ENCODE data around the gene GPRIN1. TPM values are rescaled to one million over a fixed set of nuclear protein-coding genes. Genes with fewer than 3 reads are reported as not detected.

GPRIN1 gene
- total RNA-seq, 4 donors from 2014 or later: 0.83 to 1.9 (median 1.2) TPM

GRCh38 chr5:176561259-176561658 lies 48.7 kb downstream of the GPRIN1 start:
- Histone ChIP-seq H3K4me3 (no peak overlapping the region), H3K27ac (peak overlapping the region in 1 of 4 donors; percentile 72), H3K36me3 (peaks cover 0 to 5% (median 0%) of the 10 kb centered on the region in 3 donors), H3K4me1 (peaks cover 0 to 3% (median 0%) of the 10 kb centered on the region in 4 donors), H3K27me3 (no peaks in the 10 kb centered on the region), H3K9me3 (no peaks in the 10 kb centered on the region)
- no peak for TF ChIP-seq POLR2A (IDR thresholded peaks at IDR 0.05)
- TF ChIP-seq, protein P1, sequence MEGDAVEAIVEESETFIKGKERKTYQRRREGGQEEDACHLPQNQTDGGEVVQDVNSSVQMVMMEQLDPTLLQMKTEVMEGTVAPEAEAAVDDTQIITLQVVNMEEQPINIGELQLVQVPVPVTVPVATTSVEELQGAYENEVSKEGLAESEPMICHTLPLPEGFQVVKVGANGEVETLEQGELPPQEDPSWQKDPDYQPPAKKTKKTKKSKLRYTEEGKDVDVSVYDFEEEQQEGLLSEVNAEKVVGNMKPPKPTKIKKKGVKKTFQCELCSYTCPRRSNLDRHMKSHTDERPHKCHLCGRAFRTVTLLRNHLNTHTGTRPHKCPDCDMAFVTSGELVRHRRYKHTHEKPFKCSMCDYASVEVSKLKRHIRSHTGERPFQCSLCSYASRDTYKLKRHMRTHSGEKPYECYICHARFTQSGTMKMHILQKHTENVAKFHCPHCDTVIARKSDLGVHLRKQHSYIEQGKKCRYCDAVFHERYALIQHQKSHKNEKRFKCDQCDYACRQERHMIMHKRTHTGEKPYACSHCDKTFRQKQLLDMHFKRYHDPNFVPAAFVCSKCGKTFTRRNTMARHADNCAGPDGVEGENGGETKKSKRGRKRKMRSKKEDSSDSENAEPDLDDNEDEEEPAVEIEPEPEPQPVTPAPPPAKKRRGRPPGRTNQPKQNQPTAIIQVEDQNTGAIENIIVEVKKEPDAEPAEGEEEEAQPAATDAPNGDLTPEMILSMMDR (IDR thresholded peaks at IDR 0.05): no peak
- DNase-seq: peak in 2 of 3 donors; percentile 74 to 82

DNA sequence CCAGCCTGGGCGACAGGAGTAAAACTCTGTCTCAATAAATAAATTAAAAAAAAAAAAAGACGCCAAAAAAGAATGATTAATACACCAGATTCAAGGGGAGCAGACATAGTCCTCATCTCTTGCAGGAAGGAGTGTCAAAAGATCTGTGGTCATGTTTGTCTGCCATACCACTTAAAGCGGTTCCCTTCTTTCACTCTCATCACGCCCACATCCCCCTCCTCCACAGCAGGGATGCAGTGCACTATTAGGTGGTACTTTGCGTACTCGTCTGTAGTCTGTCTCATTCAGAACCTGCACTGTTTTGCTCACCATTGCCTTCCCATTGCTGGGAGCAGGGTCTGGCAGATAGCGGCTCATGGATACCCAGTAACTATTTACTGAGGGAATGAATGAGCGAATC lies 49.6 kb downstream of the GPRIN1 start:
- Histone ChIP-seq H3K9me3 (no peaks in the 10 kb centered on the region), H3K4me3 (no peak overlapping the region), H3K4me1 (peaks cover 0 to 3% (median 0%) of the 10 kb centered on the region in 4 donors), H3K27ac (peak overlapping the region in 2 of 4 donors; percentile 25 to 72), H3K27me3 (no peaks in the 10 kb centered on the region), H3K36me3 (peaks cover 0 to 5% (median 0%) of the 10 kb centered on the region in 3 donors)
- no peak for DNase-seq
- TF ChIP-seq, protein P1 (IDR thresholded peaks at IDR 0.05): no peak
- no peak for TF ChIP-seq POLR2A (IDR thresholded peaks at IDR 0.05)

DNA sequence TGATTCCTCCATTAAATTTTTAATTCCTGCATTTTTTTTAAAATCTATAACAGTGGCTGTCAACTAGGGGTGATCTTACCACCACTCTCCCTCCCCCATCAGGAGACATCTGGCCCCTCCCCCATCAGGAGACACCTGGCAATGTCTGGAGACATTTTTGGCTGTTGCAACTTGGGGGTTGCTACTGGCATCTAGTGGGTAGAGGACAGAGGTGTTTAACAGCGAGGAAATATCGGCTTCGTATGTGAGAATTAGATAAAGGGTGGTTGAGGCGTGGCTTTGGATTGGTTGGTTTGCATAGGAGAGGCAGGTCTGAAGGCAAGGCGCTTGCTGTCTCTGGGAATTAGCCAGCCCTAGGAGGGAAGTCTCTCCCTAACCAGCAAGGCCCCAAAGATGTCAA lies 50.3 kb downstream of the GPRIN1 start:
- TF ChIP-seq, protein P1 (IDR thresholded peaks at IDR 0.05): peak in 2 of 6 experiments; percentile 24 to 25
- TF ChIP-seq POLR2A (IDR thresholded peaks at IDR 0.05): no peak
- no peaks in the 10 kb centered on the region for H3K27me3 ChIP-seq
- H3K4me3 ChIP-seq: no peak overlapping the region
- H3K9me3 ChIP-seq: no peaks in the 10 kb centered on the region
- no peak overlapping the region for H3K27ac ChIP-seq
- no peak for DNase-seq
- H3K36me3 ChIP-seq: peaks cover 0 to 3% (median 0%) of the 10 kb centered on the region in 3 donors
- peaks cover 0 to 3% (median 0%) of the 10 kb centered on the region in 4 donors for H3K4me1 ChIP-seq

DNA sequence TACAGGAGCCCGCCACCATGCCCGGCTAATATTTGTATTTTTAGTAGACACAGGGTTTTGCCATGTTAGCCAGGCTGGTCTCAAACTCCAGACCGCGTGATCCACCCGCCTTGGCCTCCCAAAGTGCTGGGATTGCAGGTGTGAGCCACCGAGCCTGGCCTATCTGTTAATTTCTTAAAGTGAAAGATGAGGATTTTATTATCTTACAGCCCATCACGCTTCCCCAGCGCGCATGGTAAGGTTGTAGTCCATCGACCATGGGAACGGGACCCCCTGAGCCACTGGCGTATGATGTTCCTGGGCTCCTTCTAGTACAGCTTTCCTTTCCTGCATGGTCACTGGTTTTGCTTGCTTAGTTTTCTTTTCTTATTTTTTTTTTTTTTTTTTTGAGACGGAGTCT lies 52.1 kb downstream of the GPRIN1 start:
- TF ChIP-seq, protein P1 (IDR thresholded peaks at IDR 0.05): no peak
- TF ChIP-seq POLR2A (IDR thresholded peaks at IDR 0.05): no peak
- H3K36me3 ChIP-seq: no peaks in the 10 kb centered on the region
- H3K27ac ChIP-seq: no peak overlapping the region
- no peaks in the 10 kb centered on the region for H3K9me3 ChIP-seq
- H3K27me3 ChIP-seq: no peaks in the 10 kb centered on the region
- no peak overlapping the region for H3K4me3 ChIP-seq
- no peak for DNase-seq
- peaks cover 0 to 9% (median 0%) of the 10 kb centered on the region in 4 donors for H3K4me1 ChIP-seq

DNA sequence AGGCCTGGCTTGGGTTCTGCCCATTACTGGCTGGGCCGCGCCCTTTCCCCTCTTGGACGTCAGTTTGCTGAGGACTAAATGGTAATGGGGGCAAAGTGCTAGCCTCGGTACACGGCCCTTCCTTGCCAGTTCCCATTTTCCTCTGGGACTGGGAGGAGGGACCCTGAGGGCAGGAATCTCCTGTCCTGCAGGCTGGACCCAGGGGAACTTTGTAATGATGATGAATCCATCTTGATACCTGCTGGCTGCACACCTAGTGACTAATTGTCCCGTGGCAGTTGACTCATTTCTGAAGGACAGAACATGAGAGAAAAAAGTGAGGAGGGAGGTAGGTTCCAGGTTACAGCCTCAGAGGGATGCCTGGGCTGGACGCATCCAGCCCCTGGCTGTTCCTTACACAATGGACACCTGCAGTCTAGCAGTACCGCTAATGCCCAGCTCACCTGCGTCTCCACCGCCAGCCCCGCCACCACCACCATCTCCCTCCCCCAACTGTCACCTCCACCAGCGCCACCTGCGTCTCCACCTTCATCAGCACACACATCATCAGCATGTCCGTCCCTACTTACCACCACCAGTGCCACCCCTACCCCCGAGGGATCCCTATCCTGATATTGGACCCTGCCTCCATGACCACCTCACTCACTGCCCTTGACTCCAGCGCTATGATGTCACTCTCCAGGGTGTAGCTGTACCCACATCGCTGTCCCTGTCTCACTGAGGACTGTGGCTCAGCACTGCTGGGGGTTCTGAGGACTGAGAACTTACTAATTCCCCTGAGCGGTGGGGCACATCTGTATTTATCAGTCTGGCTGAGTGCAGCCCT lies 56.5 kb downstream of the GPRIN1 start:
- peak overlapping the region in 3 of 4 donors; percentile 57 to 93 (median 76) for H3K27ac ChIP-seq
- peak overlapping the region in 2 of 4 donors; percentile 6 to 11 for H3K4me3 ChIP-seq
- H3K36me3 ChIP-seq: no peaks in the 10 kb centered on the region
- peak in 2 of 3 donors; percentile 78 to 86 for DNase-seq
- TF ChIP-seq, protein P1 (IDR thresholded peaks at IDR 0.05): no peak
- TF ChIP-seq POLR2A (IDR thresholded peaks at IDR 0.05): peak in 1 of 2 donors; percentile 80
- no peaks in the 10 kb centered on the region for H3K9me3 ChIP-seq
- no peaks in the 10 kb centered on the region for H3K27me3 ChIP-seq
- H3K4me1 ChIP-seq: peaks cover 0 to 6% (median 3%) of the 10 kb centered on the region in 4 donors

All from Peyer's patch (tissue), 4 donors.